ENCODE measurements around the gene CDC42EP4.
A peak's percentile ranks its signal among the peaks of the same experiment; 100 is the strongest.
"Not testable (repeated sequence)": the region's sequence is repeated elsewhere in the genome, so short reads cannot be mapped to it uniquely, and the experiment has no call there.

The CDC42EP4 gene

GRCh38 chr17:73318836-73319235 is 7.0 kb upstream of the CDC42EP4 start:
- DNase-seq: no peak

GRCh38 chr17:73318427-73318813 is 6.6 kb upstream of the CDC42EP4 start:
- DNase-seq: no peak

GRCh38 chr17:73317513-73318426 is 6.0 kb upstream of the CDC42EP4 start:
- DNase-seq: no peak

DNA sequence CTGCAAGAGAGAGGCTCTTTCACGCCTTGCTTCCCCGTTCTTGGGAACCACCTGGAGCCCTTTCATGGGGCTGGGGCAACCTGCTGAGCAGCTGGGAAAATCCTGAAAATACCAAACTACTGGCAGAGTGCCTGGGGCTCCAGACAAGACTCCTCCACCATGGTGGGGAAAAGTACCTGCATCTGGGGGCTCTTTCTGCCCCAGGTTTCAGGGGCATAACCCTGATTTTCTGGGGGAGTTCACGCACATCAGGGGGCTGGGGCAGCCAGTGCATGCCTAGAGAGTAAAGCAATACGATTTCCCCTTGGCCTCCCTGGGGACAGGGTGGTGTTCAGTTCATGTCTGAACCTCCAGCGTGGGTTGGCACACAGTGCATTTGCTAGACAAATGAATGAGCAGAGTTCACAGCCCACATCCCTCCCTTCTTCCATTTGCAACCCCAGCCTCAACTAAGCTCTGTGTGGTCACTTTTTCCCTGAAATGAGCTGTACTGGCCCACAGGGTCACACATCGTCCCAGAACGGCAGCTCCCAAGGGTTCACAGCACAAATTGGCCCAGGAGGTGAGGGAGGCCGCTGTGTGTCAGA is 5.2 kb upstream of the CDC42EP4 start:
- no peak for DNase-seq

- no peak for DNase-seq
These were observed 3.7 kb upstream of the CDC42EP4 start for GRCh38 chr17:73315471-73315870.

- no peak for DNase-seq
These were observed 1.8 kb upstream of the CDC42EP4 start for GRCh38 chr17:73313526-73314127.

DNA sequence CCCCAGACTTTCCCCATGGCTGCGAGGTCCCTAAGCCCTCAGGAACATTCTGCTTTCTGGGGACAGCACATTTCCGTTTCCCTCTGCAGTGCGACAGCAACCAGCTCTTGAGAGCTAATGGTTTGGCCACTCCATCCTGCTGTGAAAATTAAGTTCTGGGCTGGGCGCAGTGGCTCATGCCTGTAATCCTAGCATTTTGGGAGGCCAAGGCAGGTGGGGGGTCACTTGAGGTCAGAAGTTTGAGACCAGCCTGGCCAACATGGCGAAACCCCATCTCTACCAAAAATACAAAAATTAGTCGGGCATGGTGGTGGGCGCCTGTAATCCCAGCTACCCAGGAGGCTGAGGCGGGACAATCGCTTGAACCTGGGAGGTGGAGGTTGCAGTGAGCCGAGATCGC is 1.1 kb upstream of the CDC42EP4 start:
- DNase-seq: not testable (repeated sequence)

GRCh38 chr17:73311428-73311780 is 397 bp downstream of the CDC42EP4 start:
- DNase-seq: no peak

GRCh38 chr17:73309727-73310596 is 1.8 kb downstream of the CDC42EP4 start:
- DNase-seq: peak in 1 of 2 donors; percentile 41

DNA sequence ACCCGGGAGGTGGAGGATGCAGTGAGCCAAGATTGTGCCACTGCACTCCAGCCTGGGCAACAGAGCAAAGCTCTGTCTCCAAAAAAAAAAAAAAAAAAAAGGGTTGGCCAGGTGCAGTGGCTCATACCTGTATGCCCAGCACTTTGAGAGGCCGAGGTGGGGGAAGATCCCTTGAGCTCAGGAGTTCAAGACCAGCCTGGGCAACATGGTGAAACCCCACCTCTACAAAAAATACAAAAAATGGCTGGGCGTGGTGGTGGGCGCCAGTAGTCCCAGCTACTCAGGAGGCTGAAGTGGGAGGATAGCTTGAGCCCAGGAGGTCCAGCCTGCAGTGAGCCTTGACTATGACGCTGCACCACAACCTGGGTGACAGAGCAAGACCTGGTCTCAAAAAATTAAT is 2.8 kb downstream of the CDC42EP4 start:
- DNase-seq: not testable (repeated sequence)

- peak in 1 of 2 donors; percentile 57 for DNase-seq
These were observed 3.6 kb downstream of the CDC42EP4 start for GRCh38 chr17:73308017-73308823.

DNA sequence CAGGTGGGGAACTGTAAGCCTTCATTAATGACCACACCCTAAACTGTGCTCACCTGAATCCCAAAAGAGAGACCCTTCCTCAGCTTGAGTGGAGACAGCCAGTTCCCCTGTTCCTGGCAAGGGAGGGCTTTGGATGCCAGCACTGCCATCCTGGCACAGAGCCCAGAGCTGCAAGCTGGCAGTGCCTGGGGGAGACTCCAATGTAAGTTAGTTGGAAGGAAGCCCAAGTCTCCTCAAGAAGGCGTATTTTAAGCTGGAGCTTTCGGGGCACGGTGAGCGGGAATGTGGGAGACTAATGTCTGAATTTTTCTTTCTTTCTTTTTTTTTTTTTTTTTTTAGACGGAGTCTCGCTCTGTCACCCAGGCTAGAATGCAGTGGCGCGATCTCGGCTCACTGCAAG is 4.7 kb downstream of the CDC42EP4 start:
- DNase-seq: no peak

GRCh38 chr17:73305845-73306836 is 5.7 kb downstream of the CDC42EP4 start:
- no peak for DNase-seq

- DNase-seq: peak in 1 of 2 donors; percentile 51
These were observed 6.6 kb downstream of the CDC42EP4 start for GRCh38 chr17:73304971-73305812.

DNA sequence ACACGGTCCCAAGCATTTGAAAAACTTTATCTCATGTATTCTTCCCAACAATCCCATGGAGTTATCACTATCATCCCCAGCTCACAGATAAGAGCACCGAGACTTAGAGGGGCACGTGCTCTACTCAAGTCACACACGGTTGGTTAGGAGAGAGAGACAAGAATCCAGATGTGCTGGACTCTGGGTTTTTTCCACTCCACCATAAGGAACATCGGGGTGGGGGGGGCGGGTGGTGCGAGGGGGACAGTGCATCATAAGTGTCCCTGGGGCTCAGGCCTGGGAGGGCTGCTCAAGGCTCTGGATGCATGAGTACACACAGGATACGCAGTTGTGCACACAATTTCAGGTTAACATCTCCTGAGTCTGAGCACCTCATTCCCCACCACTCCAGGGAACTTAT is 7.4 kb downstream of the CDC42EP4 start:
- DNase-seq: no peak

GRCh38 chr17:73302189-73302588 is 9.6 kb downstream of the CDC42EP4 start:
- DNase-seq: no peak

- DNase-seq: no peak
These were observed 10.4 kb downstream of the CDC42EP4 start for GRCh38 chr17:73301369-73301768.

DNA sequence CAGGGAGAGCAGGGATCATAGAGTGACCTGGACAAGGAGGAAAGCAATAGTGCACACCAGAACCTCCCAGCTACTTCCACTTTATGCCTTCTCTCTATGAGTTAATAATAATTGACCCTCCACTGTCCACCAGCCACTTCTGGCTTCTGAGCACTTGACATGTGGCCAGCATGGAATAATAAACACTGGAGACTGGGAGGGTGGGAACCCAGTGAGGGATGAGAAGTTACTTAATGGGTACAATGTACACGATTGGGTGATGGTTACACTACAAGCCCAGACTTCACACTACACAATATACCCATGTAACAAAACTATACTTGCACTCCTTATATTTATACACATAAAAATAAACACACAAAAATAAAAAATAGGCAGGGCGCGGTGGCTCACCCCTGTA is 11.4 kb downstream of the CDC42EP4 start:
- DNase-seq: no peak

DNA sequence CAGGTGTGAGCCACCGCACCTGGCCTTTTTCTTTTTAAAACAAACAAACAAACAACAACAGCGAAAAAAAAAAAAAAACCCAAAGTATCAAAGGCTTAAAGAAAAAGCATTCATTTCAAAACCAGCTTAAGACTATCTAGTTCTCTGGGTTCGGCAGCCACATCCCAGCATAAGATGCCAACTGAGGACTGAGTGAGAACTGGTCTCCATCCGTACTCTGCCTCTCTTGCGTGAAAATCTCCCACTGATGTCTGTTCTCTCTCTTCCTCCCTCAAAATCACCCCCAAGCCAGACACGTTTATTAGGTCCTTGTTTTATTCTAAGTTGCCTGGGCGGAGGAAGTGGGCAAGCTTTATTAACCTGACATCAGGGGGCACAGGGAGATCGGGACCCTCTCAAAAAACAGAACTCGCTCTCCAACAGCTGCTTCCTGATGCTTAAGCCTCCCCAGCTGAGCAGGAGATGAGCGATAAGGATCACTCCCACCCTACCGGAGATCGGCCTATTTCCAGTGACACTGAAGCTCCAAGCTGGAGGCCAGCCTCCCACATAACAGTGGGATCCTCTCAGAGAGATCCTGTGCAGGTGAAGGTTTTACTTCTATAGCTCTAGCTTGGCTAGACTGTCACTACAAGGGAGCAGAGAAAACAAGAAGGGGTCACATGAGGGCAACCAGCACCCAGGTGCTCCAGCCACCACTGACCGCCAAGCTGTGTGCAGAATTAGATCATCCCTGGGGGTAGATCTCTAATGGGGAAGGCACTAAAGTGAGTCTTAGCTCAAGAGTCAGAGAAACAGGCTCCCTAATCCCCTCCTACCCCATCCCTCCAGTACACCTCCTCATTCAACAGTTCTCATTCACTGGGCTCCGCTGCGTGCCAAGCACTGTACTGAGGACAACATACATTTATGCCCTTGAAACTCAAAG is 13.6 kb downstream of the CDC42EP4 start:
- no peak for DNase-seq
